HG03135 (cell line): ENCODE measurements around the gene SNHG17.
"Not testable (repeated sequence)": the region's sequence is repeated elsewhere in the genome, so short reads cannot be mapped to it uniquely, and the experiment has no call there.

Experiments
- ATAC-seq: cut with Tn5 transposase; IDR thresholded peaks from one replicate; pipeline ENCODE4 v1.9.1; 2021; ENCODE audit warnings: mild to moderate bottlenecking, moderate library complexity; ENCODE audit not compliant: unreplicated experiment

Gene SNHG17

GRCh38 chr20:38447931-38448675 lies 13.0 kb upstream of the SNHG17 start:
- no peak for ATAC-seq

- no peak for ATAC-seq
Measured at GRCh38 chr20:38447251-38447661, 12.1 kb upstream of the SNHG17 start.

GRCh38 chr20:38446441-38447209 lies 11.5 kb upstream of the SNHG17 start:
- peak; percentile 87 for ATAC-seq

- ATAC-seq: no peak
Measured at GRCh38 chr20:38445901-38446425, 10.8 kb upstream of the SNHG17 start.

GRCh38 chr20:38445381-38445796 lies 10.3 kb upstream of the SNHG17 start:
- ATAC-seq: no peak

GRCh38 chr20:38441916-38442315 lies 6.8 kb upstream of the SNHG17 start:
- ATAC-seq: no peak

GRCh38 chr20:38441110-38441509 lies 6.0 kb upstream of the SNHG17 start:
- ATAC-seq: not testable (repeated sequence)

GRCh38 chr20:38437796-38438195 lies 2.7 kb upstream of the SNHG17 start:
- ATAC-seq: no peak

- peak; percentile 5 for ATAC-seq
Measured at GRCh38 chr20:38435555-38435939, 419 bp upstream of the SNHG17 start.

- peak; percentile 29 for ATAC-seq
Measured at GRCh38 chr20:38434301-38434741, 807 bp downstream of the SNHG17 start.

- no peak for ATAC-seq
Measured at GRCh38 chr20:38433304-38433972, 1.7 kb downstream of the SNHG17 start.

GRCh38 chr20:38432870-38433269 lies 2.3 kb downstream of the SNHG17 start:
- ATAC-seq: not testable (repeated sequence)

GRCh38 chr20:38432292-38432691 lies 2.8 kb downstream of the SNHG17 start:
- no peak for ATAC-seq

- no peak for ATAC-seq
Measured at GRCh38 chr20:38430679-38431325, 4.3 kb downstream of the SNHG17 start.

GRCh38 chr20:38429301-38429700 lies 5.8 kb downstream of the SNHG17 start:
- no peak for ATAC-seq

- no peak for ATAC-seq
Measured at GRCh38 chr20:38428800-38429199, 6.3 kb downstream of the SNHG17 start.

- no peak for ATAC-seq
Measured at GRCh38 chr20:38427655-38428023, 7.5 kb downstream of the SNHG17 start.

- ATAC-seq: no peak
Measured at GRCh38 chr20:38426006-38426897, 8.9 kb downstream of the SNHG17 start.

- ATAC-seq: no peak
Measured at GRCh38 chr20:38424401-38424800, 10.7 kb downstream of the SNHG17 start.

GRCh38 chr20:38423541-38423940 lies 11.6 kb downstream of the SNHG17 start:
- no peak for ATAC-seq
